ENCODE data around the gene ITGA6. TPM values are rescaled to one million over a fixed set of nuclear protein-coding genes. Genes with fewer than 3 reads are reported as not detected.

Gene ITGA6
- total RNA-seq, 1 experiment from 2014 or later, result 78.3 TPM

GRCh38 chr2:172462373-172462848, 35.0 kb downstream of the ITGA6 start:
- no peak overlapping the region for H4K91ac ChIP-seq (ENCODE audit: insufficient read length, low read depth, low read length)
- no peak overlapping the region for H4K5ac ChIP-seq (ENCODE audit: insufficient read length, low read depth, low read length)
- no peaks in the 10 kb centered on the region for H3K9me3 ChIP-seq (ENCODE audit: control insufficient read depth, low read depth, low read length)
- no peak overlapping the region for H3K27ac ChIP-seq (ENCODE audit: insufficient read length, low read depth, low read length)
- H2BK20ac ChIP-seq (ENCODE audit: low read depth, low read length, poor library complexity, severe bottlenecking), result no peak overlapping the region
- peaks cover 7% of the 10 kb centered on the region; the same call in 1 of the 2 replicates for H3K79me2 ChIP-seq (ENCODE audit: insufficient read depth, low read length)
- no CpG with 5 or more reads among the region's 11 CpGs for WGBS (ENCODE audit: extremely low coverage, insufficient read length, low lambda C conversion rate)
- no peaks in the 10 kb centered on the region for H3K9me3 Mint-ChIP-seq
- H2BK120ac ChIP-seq (ENCODE audit: low read depth, low read length, poor library complexity, severe bottlenecking), result no peak overlapping the region
- H3K27ac Mint-ChIP-seq, result no peak overlapping the region
- 0 out of 3 replicates have a peak, but pooled peaks have one; percentile 13 for TF ChIP-seq CTCF (conservative IDR thresholded peaks at IDR 0.05)
- no peaks in the 10 kb centered on the region; the same call in 1 of the 2 replicates for H3K4me1 ChIP-seq (ENCODE audit: insufficient read depth, low read length)
- H3K4me2 ChIP-seq (ENCODE audit: insufficient read depth, insufficient read length, low read length), result no peak overlapping the region
- no peaks in the 10 kb centered on the region for H3K27me3 ChIP-seq (ENCODE audit: insufficient read depth, low read length)
- no peaks in the 10 kb centered on the region for H3K27me3 Mint-ChIP-seq (ENCODE audit: low read depth)
- no peak overlapping the region for H3T11ph ChIP-seq (ENCODE audit: low read length)
- H3K56ac ChIP-seq (ENCODE audit: insufficient read length, low read depth, low read length), result no peak overlapping the region
- no peaks in the 10 kb centered on the region for H4K20me1 ChIP-seq (ENCODE audit: control insufficient read depth, insufficient read depth, insufficient read length)
- H2AK5ac ChIP-seq (ENCODE audit: insufficient read length, low read length), result no peak overlapping the region
- H3K4me3 Mint-ChIP-seq, result no peak overlapping the region; a peak in 1 of 5 replicates
- DNase-seq, result no peak
- H3K23me2 ChIP-seq (ENCODE audit: insufficient read length, low read depth, low read length, poor library complexity, severe bottlenecking), result no peaks in the 10 kb centered on the region
- H2AFZ ChIP-seq (ENCODE audit: low read length), result no peak overlapping the region
- H2BK15ac ChIP-seq (ENCODE audit: low read depth, low read length), result no peak overlapping the region
- H3K14ac ChIP-seq (ENCODE audit: insufficient read depth, low read length), result no peak overlapping the region
- no peak overlapping the region for H2BK5ac ChIP-seq (ENCODE audit: insufficient read length, low read length)
- H2BK12ac ChIP-seq (ENCODE audit: insufficient read length, low read depth, low read length), result no peak overlapping the region
- peaks cover 2% of the 10 kb centered on the region for H3K79me1 ChIP-seq (ENCODE audit: insufficient read depth, low read depth, low read length, poor library complexity, severe bottlenecking)
- no peak overlapping the region for H3K23ac ChIP-seq (ENCODE audit: insufficient read length, low read depth, low read length)
- H3K18ac ChIP-seq (ENCODE audit: insufficient read length, low read depth, low read length), result no peak overlapping the region
- H4K8ac ChIP-seq (replicated peaks; ENCODE audit: insufficient read length, low read depth, low read length), result no peak overlapping the region
- H3K9ac ChIP-seq (ENCODE audit: extremely low read depth, insufficient read length, low read length), result no peak overlapping the region
- H3K36me3 Mint-ChIP-seq (ENCODE audit: insufficient read depth in 1 of 3, low read depth in 3 of 3), result peaks cover 13 to 26% (median 21%) of the 10 kb centered on the region in 3 experiments; a peak in 6 of 7 replicates
- H3K4ac ChIP-seq (ENCODE audit: low read depth, low read length), result no peak overlapping the region
- peaks cover 67 to 69% of the 10 kb centered on the region in 2 experiments for H3K4me1 Mint-ChIP-seq

All from H9 (cell line).